BJ (cell line): ENCODE data around the gene PTCHD4. TPM values are rescaled to one million over a fixed set of nuclear protein-coding genes. Genes with fewer than 3 reads are reported as not detected.

Source experiments
- CTCF ChIA-PET: fragments of 350-600 bp; formaldehyde crosslinking; extraction: SDS; loops from one replicate; lab custom pipeline; 2021; ENCODE audit warnings: antibody characterized with exemption, inconsistent platforms; lab: Yijun Ruan, JAX
- POLR2A ChIA-PET: fragments of 300-600 bp; sonication (Branson Sonifier 250); formaldehyde crosslinking; extraction: SDS; loops from one replicate; lab custom pipeline; 2021; ENCODE audit warnings: antibody characterized with exemption; lab: Charles Lee
- DNase-seq: peaks from one replicate; pipeline ENCODE4 v3.0.0-alpha.2; 2011; ENCODE audit warnings: low read depth
- H3K27me3 ChIP-seq: 2 replicates; pipeline ENCODE4 v1.6.0; 2011; ENCODE audit warnings: low read length; ENCODE audit not compliant: control insufficient read depth, insufficient read depth
- H3K36me3 ChIP-seq: 2 replicates; pipeline ENCODE4 v1.5.1; 2011; ENCODE audit warnings: low read length; ENCODE audit not compliant: control insufficient read depth, insufficient read depth
- H3K4me3 ChIP-seq: 2 replicates; pipeline ENCODE4 v1.5.1; 2011; ENCODE audit warnings: low read depth, mild to moderate bottlenecking, control low read depth, low read length
- CTCF ChIP-seq: IDR thresholded peaks from 2 replicates; pipeline ENCODE4 v1.5.1; 2011; ENCODE audit warnings: low read depth, mild to moderate bottlenecking, control low read depth, inconsistent platforms, low read length, moderate library complexity; ENCODE audit not compliant: insufficient read depth
- polyA plus RNA-seq: library from polyadenylated mRNA; depleted of rRNA; stranded (reverse); fragments of >200 nt; gene quantifications from 2 replicates; pipeline ENCODE4 v1.2.3, GENCODE V29; 2011

Gene PTCHD4
- polyA plus RNA-seq, 1 experiment: 2.1 TPM

DNA sequence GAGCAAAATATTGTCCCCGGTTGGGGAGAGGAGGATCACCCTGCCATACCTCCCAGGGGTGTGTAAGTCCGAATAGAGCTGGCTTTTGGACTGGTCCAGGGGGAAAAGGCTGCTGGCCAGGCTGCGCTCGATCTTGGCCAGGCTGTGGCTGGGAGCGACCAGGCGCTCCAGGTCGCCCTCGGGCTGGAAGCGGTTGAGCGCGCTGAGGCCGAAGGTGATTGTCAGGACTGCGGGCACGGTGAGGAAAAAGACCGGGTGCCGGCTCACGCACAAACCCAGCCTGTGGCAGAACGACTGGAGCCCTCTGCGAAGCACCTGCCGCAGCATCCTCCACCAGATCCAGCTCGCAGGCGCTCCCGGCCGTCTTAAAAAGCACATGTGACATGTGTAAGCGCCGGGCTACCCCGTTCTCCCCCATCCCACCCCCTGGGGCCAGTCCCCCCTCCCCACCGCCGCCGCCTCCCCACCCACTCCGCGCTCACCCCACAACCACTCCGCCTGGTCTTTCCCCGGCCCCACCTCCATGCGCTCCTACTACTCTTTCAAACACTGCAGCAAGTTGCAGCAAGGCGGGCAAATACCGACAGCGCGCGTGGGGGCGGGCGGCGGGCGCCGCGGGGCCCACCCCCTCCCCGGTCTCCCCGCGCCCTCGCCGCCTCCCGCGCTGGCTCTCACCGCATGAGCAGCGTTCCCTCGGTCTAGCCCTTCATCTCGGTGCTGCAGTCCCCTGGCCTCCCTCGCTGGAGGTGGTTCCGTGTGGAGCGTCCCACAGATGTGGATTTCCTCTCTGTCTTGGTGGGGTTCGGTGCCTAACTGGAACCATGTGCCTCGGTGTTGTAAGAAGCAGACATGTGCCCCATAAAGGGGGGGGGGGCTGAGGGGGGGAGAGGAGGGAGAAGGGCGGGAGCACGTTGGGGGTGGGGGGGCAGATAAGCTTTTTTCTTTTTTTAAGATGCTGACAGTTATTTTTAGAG, 42.4 kb downstream of the PTCHD4 start:
- Histone ChIP-seq H3K27me3 (no peaks in the 10 kb centered on the region), H3K36me3 (no peaks in the 10 kb centered on the region), H3K4me3 (peak overlapping the region; percentile 21)
- no peak for DNase-seq
- ChIA-PET CTCF (interaction anchor here (0.7 to 1.1 kb wide), 2 partner anchors 9 to 14 kb away, joined by 3 read pairs; no protein-coding TSS in a partner anchor), POLR2A (interaction anchor here (0.5 kb wide), 1 partner anchor 1021 kb away, joined by 3 read pairs; no protein-coding TSS in a partner anchor)
- no peak for TF ChIP-seq CTCF

DNA sequence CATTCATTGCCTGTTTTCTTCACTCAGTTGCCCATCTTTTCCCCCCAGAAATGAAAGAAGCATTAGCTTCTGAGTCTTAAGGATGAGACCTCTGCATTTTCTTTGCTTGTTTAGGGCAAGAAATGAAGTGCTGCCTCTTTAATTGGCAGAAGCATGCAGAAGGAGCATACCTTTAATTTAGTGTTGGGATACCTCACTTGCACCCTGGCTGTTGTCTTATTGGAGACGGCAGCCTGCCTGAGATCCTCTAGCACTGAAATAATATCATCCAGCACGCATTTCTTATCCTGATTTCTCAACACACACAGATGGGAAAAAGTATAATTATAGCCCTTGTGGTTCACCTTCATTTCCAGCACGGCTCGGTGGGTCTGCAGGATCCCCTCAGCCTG, 43.1 kb downstream of the PTCHD4 start:
- no peak for DNase-seq
- Histone ChIP-seq H3K36me3 (no peaks in the 10 kb centered on the region), H3K4me3 (peak overlapping the region; percentile 21), H3K27me3 (no peaks in the 10 kb centered on the region)
- TF ChIP-seq CTCF: no peak
- ChIA-PET POLR2A (no interaction called here), CTCF (no interaction called here)

DNA sequence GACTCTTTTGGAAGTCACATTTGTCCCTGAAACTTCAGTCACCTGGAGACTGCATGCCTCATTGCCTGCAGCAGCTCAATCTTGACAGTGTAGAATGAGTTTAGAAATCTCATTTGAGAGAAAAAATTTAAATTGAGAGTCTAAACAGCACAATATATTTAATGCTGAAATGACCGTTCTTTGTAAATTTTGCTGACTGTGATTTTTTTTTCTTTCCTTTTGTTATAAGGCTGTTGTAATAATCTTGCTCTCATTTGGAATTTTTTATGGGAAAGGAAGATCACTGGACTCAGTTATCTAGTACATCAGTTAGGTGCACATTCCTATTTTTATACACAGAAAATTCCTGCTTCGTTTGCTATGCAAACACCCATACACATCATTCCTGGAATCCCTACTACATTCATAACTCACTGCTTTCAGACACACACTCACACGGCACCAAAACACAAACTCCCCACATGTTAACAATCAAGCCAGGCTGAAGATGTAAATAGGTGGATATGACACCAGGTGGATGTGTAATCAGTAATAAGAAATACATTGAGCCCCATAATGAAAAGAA, 43.8 kb downstream of the PTCHD4 start:
- Histone ChIP-seq H3K4me3 (no peak overlapping the region), H3K36me3 (no peaks in the 10 kb centered on the region), H3K27me3 (no peaks in the 10 kb centered on the region)
- DNase-seq: peak; percentile 44
- TF ChIP-seq CTCF: no peak
- CTCF ChIA-PET: no interaction called here
- POLR2A ChIA-PET: no interaction called here

- DNase-seq: no peak
- Histone ChIP-seq H3K4me3 (no peak overlapping the region), H3K27me3 (no peaks in the 10 kb centered on the region), H3K36me3 (no peaks in the 10 kb centered on the region)
- CTCF ChIA-PET: no interaction called here
- no peak for TF ChIP-seq CTCF
- POLR2A ChIA-PET: no interaction called here
Measured at GRCh38 chr6:48061265-48061990, 49.6 kb downstream of the PTCHD4 start.
